ENCODE measurements around the gene ADAM12.

DNA sequence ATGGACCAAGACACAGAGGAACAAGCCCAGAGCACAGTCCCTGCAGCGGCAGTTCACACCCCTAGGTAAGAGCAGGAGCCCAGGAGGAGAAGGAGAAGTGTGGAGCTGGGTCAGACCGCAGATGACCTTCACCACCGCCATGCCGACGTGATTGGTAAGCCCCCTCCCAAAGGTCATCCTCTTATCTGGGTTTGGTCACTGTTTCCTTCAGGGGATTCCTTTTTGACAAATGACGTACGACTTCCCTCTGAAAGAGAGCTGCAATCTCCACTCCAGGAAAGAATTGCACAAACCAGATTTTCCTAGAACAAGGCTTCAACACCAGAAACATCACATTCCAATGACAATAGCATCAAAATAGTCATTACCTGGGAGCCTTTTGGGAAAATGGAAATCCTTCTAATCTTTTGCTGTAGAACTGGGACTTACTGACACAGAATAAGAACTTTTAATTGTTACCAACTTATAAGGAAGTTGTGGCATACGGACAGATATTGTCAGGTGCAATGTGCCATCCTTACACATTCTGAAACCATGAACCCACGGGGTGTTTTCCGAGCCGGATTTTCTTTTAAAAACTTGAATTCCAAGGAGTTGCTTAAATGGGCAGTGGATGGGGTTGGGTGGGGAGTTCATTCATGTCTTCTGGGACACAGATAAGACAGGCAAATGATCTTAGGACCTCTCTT, 20.8 kb upstream of the ADAM12 start:
- TF ChIP-seq, protein P1, sequence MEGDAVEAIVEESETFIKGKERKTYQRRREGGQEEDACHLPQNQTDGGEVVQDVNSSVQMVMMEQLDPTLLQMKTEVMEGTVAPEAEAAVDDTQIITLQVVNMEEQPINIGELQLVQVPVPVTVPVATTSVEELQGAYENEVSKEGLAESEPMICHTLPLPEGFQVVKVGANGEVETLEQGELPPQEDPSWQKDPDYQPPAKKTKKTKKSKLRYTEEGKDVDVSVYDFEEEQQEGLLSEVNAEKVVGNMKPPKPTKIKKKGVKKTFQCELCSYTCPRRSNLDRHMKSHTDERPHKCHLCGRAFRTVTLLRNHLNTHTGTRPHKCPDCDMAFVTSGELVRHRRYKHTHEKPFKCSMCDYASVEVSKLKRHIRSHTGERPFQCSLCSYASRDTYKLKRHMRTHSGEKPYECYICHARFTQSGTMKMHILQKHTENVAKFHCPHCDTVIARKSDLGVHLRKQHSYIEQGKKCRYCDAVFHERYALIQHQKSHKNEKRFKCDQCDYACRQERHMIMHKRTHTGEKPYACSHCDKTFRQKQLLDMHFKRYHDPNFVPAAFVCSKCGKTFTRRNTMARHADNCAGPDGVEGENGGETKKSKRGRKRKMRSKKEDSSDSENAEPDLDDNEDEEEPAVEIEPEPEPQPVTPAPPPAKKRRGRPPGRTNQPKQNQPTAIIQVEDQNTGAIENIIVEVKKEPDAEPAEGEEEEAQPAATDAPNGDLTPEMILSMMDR (IDR thresholded peaks at IDR 0.05), result no peak
- TF ChIP-seq POLR2A (IDR thresholded peaks at IDR 0.05), result no peak
